AML-193 (cell line): ENCODE data around the gene VAMP5.
"Not testable (repeated sequence)": the region's sequence is repeated elsewhere in the genome, so short reads cannot be mapped to it uniquely, and the experiment has no call there.

Source experiments
- DNase-seq, 2 experiments: peaks; one replicate each; lab custom pipeline; 2025; lab: John Stamatoyannopoulos, UW

The VAMP5 gene

DNA sequence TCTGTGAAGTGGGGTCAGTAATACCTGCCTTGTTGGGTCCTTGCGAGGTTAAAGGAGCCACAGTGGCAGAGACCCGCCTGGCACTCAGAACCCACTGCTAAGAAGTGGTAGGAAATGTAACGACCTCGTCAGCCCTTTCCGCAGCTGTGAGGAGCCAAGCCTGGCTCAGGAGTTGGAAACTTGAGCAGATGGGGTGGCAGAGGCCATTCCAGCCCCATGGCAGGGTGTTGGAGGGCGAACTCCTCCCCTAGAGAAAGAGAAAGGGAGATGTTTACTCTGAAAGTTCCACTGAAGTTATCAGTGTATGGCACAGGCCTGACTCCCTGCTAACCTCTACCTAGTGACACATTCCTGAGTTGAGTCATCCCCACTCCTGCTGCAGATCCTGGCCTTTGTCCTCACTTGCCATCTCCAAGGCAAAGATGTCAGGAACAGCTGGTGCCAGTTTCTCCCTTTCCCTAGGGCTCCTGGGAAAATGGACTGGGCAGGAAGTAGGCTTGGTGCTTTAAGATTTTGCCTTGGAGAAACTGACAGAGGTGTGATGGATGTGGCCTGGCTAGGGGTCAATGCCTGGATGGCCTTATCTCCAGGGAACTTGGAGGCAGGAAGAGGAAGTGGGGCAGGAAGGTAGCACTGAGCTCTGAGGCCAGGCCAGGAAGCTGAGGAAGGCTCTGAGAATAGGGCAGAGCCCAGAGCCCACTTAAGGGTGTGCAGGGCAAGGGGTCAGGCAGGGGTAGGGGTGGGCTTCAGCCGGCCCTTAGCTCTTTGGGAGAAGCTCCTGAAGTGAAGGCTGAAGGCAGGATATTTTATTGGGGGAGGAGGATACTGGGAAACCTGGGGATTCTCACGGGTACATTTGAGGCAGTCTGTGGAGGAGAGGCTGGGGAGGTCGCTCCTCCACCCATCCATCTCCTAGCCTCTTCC lies 888 bp downstream of the VAMP5 start:
- no peak for DNase-seq

DNA sequence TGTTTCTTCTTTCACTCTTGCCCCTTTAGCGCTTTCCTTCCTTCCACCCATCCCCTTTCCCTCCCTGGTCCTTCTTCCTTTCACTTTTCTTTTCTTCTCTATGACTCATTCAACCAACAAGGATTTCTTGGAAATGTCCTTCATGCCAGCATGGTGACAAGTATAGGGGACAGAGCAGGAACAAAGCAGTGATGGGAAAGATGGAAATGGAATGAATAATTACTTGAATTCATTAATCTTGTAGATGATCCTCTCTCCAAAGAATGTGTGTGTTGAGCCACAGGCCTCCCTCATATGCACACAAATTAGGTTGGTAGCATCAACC lies 1.5 kb downstream of the VAMP5 start:
- no peak for DNase-seq

DNA sequence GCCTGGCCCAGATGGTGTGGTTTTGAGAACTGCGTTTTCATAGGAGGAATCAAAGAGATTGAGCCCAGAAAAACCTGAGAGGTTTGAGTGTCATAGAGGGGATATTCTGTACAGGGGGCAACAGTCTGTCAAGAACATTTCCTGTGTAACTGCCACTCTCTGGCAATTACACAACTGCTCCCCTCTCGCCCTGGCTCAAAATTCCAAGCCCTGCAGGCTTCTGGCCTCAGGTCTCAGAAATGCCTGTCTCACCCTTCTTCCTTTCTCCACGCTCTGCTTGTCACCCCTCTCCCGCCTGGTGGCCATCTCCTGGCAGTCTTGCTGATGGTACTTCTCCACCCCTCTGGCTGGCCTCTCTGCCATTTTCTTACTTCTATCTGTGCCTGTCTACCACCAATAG lies 4.0 kb downstream of the VAMP5 start:
- DNase-seq = no peak

DNA sequence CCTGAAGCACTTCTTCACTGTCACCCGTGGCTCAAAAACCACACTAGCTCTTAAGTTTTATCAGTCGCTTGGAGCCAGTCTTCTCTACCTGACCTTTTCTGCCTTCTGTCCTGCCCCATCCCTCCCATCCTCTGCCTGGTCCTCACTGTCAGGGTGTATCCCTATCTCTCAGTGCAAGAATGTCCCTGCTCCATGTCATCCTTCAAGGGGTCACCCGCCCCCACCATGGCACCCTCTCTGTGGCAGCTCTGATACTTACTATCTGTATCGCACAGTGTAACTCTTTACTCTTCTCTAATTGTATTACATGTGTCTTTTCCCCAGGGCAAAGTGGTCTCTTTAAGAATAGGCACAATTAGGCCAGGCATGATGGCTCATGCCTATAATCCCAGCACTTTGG lies 4.4 kb downstream of the VAMP5 start:
- no peak for DNase-seq

GRCh38 chr2:85589181-85589580 lies 5.0 kb downstream of the VAMP5 start:
- no peak for DNase-seq

DNA sequence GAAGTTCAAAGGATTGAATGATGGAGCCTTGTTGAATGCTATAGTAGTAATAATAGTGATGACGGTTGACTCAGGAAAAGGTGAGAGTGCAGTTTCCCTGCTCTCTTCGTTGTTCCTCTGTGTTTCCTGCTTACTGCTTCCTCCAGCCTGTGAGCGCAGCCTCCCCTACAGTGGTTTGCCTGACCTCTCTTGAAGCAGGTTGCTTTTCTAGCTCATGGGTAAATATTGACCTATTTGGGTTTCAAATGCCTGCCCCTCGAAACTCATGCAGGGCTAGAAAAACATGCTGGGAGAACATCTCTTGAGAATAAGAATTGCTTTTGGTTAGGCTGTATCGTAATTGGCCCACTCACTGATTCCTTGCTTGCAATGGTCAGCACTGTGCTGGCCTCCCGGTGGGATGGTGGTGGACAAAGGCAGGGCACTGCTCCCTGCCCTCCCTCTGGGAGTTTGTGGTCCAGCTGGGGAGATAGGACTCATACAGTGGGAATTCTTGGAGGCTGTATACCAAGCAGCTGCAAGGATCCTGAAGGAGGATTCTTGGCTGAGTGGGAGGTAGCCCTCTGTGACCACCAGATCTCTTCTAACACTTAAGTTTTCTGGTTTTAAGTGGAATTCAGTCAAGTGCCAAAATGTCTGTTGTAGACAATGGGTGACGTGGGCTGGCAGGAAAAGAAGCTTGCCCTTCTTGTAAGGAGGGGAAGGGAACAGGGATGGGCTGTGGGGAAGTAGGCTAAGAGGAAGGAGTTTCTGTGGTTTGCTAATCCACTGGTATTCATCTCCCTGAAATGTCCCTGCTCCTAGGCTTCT lies 6.0 kb downstream of the VAMP5 start:
- DNase-seq = no peak

DNA sequence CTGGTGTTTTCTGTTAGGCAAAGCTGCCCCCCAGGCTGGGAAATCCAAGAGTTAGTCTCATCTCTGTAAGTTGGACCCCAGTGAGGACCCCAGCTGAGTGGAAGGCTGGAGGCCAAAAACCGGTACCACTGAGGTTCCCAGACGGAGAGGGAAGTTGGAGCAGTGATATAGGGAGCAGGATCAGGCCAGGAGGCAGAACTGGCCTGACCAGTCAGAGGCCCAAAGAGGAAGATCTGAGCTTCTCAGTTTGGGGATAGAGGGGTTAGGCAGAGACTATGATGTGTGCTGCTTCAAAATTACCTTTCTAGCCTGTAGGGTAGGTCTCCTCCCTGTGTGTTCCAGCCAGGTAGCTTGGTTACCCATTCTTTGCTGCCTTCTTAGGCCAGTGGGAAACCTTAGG lies 6.7 kb downstream of the VAMP5 start:
- DNase-seq = no peak

GRCh38 chr2:85591563-85591962 lies 7.3 kb downstream of the VAMP5 start:
- DNase-seq = no peak

GRCh38 chr2:85592299-85592698 lies 8.1 kb downstream of the VAMP5 start:
- DNase-seq = not testable (repeated sequence)

DNA sequence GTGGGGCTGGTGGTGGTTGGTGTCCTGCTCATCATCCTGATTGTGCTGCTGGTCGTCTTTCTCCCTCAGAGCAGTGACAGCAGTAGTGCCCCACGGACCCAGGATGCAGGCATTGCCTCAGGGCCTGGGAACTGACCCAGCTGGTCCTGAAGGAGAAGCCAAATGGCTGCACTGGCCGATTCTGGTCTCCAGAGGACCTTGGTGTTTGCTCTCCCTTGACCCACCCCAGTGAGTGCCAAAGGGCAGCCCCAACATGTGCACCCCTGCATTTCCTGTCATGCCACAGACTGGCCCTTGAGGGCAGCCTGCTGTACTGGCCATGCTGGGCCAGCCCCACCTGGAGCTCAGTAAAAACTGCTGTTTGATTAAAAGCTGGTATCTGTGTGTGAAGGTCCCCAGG lies 8.8 kb downstream of the VAMP5 start:
- DNase-seq = no peak

- no peak for DNase-seq
These were observed 10.6 kb downstream of the VAMP5 start for GRCh38 chr2:85594715-85595300.

GRCh38 chr2:85595301-85596025 lies 11.2 kb downstream of the VAMP5 start, which contains the start of gene RNF181:
Gene RNF181 (plus strand): TSS chr2:85595745. CDS start chr2:85595764, 19 bp downstream.
- DNase-seq = peak; percentile 97 to 98

DNA sequence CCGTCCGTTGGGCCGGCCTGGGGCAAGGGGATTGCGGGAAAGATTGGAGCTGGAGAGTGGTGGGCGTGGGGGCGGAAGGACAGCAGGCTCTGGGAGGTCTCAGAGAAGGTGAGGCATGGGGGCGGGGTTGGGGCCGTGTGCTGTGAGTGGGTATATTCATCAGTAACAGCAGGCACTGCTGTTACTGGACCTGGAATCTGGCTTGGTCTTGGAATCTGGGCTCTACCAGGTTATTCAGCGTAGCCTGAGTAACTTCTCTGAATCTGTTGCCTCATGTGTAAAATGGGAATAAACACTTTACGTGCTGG lies 11.7 kb downstream of the VAMP5 start:
- no peak for DNase-seq

GRCh38 chr2:85596486-85597143 lies 12.4 kb downstream of the VAMP5 start:
- no peak for DNase-seq

- DNase-seq = no peak
These were observed 13.0 kb downstream of the VAMP5 start for GRCh38 chr2:85597241-85597640.

- DNase-seq = no peak
These were observed 14.5 kb downstream of the VAMP5 start for GRCh38 chr2:85598594-85599340.

DNA sequence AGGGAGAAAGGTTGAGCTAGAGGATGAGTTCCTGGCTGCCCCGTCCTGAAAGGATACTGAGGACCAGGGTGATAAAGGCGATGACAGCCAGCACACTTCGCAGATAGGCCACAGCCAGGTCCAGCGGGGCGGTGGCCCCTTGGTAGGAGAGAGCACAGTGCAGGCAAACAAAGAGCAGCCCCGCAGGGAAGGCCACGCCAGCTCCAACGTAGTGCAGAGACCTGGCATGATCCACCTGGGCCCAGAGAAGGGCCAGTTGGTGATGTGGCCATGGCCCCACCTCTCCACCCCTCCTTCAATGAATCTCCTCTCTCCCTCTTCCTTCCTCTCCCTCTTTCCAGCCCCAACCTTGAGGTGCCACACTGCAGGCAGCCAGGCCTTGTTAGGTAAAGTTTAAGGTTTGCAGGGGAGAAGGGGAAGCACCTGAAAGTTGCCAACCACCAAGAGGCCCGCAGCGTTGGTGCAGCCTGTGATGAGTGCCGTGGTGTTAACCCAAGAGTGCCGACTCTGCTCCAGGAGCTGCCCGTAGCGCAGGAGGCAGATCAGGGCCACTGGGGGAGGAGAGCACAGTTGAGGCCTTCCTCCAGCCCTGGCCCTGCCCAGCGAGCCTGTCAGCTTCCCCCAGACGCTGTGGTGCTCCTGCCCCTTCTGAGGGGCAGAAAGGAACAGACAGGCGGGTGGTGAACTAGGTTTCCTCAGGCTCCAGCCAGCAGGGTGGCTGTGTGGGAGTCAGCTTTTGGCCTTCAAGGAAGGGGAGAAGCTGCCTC lies 15.4 kb downstream of the VAMP5 start:
- no peak for DNase-seq

DNA sequence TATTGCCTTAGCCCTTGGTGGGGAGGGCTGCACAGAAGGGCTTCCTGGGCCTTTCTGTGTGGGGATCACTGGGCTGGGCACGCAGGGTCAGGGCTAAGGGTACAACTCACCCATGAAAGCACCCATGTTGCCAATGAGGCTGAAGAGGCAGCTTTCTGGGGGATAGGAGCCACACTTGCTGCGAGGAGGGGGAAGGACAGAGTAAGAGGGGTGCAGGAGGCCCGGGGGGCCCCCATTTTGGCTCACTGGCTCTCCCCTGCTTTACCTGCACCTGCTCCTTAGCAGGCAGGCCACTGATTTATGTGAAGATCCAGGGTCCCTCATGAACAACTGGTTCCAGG lies 16.0 kb downstream of the VAMP5 start:
- DNase-seq = no peak

- DNase-seq = no peak
These were observed 16.9 kb downstream of the VAMP5 start for GRCh38 chr2:85600951-85601770.
